ENCODE data around the gene NME3.
A peak's percentile ranks its signal among the peaks of the same experiment; 100 is the strongest.
"Not testable (repeated sequence)": the region's sequence is repeated elsewhere in the genome, so short reads cannot be mapped to it uniquely, and the experiment has no call there.

NME3 gene

GRCh38 chr16:1771188-1771863 is at the start of gene NME3:
Gene NME3, minus strand, starts transcription at chr16:1771543. Its CDS starts 9 bp downstream, at chr16:1771534.
- DNase-seq = peak; percentile 75

- no peak for DNase-seq
Observed at GRCh38 chr16:1820946-1821290, 49.6 kb upstream of the NME3 start.

GRCh38 chr16:1820096-1820945 is 49.0 kb upstream of the NME3 start:
- no peak for DNase-seq

GRCh38 chr16:1819611-1820010 is 48.3 kb upstream of the NME3 start:
- DNase-seq = no peak

- no peak for DNase-seq
Observed at GRCh38 chr16:1818873-1819525, 47.7 kb upstream of the NME3 start.

- no peak for DNase-seq
Observed at GRCh38 chr16:1818204-1818872, 47.0 kb upstream of the NME3 start.

- DNase-seq = no peak
Observed at GRCh38 chr16:1817716-1818115, 46.4 kb upstream of the NME3 start.

- DNase-seq = no peak
Observed at GRCh38 chr16:1817276-1817589, 45.9 kb upstream of the NME3 start.

- DNase-seq = no peak
Observed at GRCh38 chr16:1816396-1817275, 45.3 kb upstream of the NME3 start.

- DNase-seq = no peak
Observed at GRCh38 chr16:1815461-1815860, 44.1 kb upstream of the NME3 start.

- DNase-seq = peak; percentile 43
Observed at GRCh38 chr16:1812732-1813163, 41.4 kb upstream of the NME3 start.

- no peak for DNase-seq
Observed at GRCh38 chr16:1810536-1810935, 39.2 kb upstream of the NME3 start.

GRCh38 chr16:1810106-1810505 is 38.8 kb upstream of the NME3 start:
- DNase-seq = no peak

GRCh38 chr16:1809281-1809801 is 38.0 kb upstream of the NME3 start:
- DNase-seq = no peak

GRCh38 chr16:1808691-1809090 is 37.3 kb upstream of the NME3 start:
- no peak for DNase-seq

- DNase-seq = no peak
Observed at GRCh38 chr16:1807626-1808025, 36.3 kb upstream of the NME3 start.

- no peak for DNase-seq
Observed at GRCh38 chr16:1800701-1801100, 29.4 kb upstream of the NME3 start.

GRCh38 chr16:1799263-1799662 is 27.9 kb upstream of the NME3 start:
- not testable (repeated sequence) for DNase-seq

GRCh38 chr16:1794908-1795666 is 23.7 kb upstream of the NME3 start:
- no peak for DNase-seq

- DNase-seq = no peak
Observed at GRCh38 chr16:1794221-1794871, 23.0 kb upstream of the NME3 start.
